GM12878 (cell line): Measurements from ENCODE around the gene CPHXL2. TPM values are rescaled to one million over a fixed set of nuclear protein-coding genes. Genes with fewer than 3 reads are reported as not detected.
A peak's percentile ranks its signal among the peaks of the same experiment; 100 is the strongest.

Source experiments
- BCL11A ChIP-seq: IDR thresholded peaks from 2 replicates; pipeline ENCODE4 v1.6.1; 2011; ENCODE audit warnings: low read depth, low read length
- BMI1 ChIP-seq: fragments of 450-650 bp; IDR thresholded peaks from 2 replicates; pipeline ENCODE4 v1.6.1; 2016; ENCODE audit warnings: mild to moderate bottlenecking, moderate library complexity, borderline replicate concordance
- CHD1 ChIP-seq: IDR thresholded peaks from 2 replicates; pipeline ENCODE4 v1.6.1; 2012; ENCODE audit warnings: low read depth, low read length, improper control_type of control experiment
- FOXM1 ChIP-seq: IDR thresholded peaks from 2 replicates; pipeline ENCODE4 v1.6.1; 2012; ENCODE audit warnings: low read depth, mild to moderate bottlenecking, inconsistent platforms, low read length, moderate library complexity
- GATAD2B ChIP-seq: fragments of 450-650 bp; conservative IDR thresholded peaks from 2 replicates; pipeline ENCODE4 v1.6.1; 2017; ENCODE audit warnings: low read depth, mild to moderate bottlenecking, moderate library complexity
- HDAC2 ChIP-seq: fragments of 200-600 bp; sonication (generic); IDR thresholded peaks from 2 replicates; pipeline ENCODE4 v1.6.1; 2017
- IKZF1 ChIP-seq: fragments of 450-650 bp; conservative IDR thresholded peaks from 2 replicates; pipeline ENCODE4 v1.6.1; 2017; ENCODE audit warnings: antibody characterized with exemption, mild to moderate bottlenecking
- JUND ChIP-seq: IDR thresholded peaks from 2 replicates; pipeline ENCODE4 v1.6.1; 2012; ENCODE audit warnings: low read depth, mild to moderate bottlenecking, low read length, improper control_type of control experiment, moderate library complexity
- KAT2A ChIP-seq: conservative IDR thresholded peaks from 2 replicates; pipeline ENCODE4 v1.6.1; 2011; ENCODE audit warnings: low read depth, low read length; ENCODE audit not compliant: control insufficient read depth
- KLF5 ChIP-seq: fragments of 450-650 bp; IDR thresholded peaks from 2 replicates; pipeline ENCODE4 v1.6.1; 2014; ENCODE audit warnings: mild to moderate bottlenecking; ENCODE audit not compliant: partially characterized antibody
- MEF2B ChIP-seq: fragments of 450-650 bp; IDR thresholded peaks from 2 replicates; pipeline ENCODE4 v1.6.1; 2018; ENCODE audit warnings: mild to moderate bottlenecking, moderate library complexity; ENCODE audit not compliant: partially characterized antibody, poor library complexity, severe bottlenecking
- NR2C2 ChIP-seq: IDR thresholded peaks from 2 replicates; pipeline ENCODE4 v1.6.1; 2011; ENCODE audit warnings: borderline replicate concordance, low read depth; ENCODE audit not compliant: control insufficient read depth, insufficient read length
- POLR2AphosphoS5 ChIP-seq: IDR thresholded peaks from 2 replicates; pipeline ENCODE4 v1.6.1; 2011; ENCODE audit warnings: mild to moderate bottlenecking, low read length, inconsistent platforms
- RELA ChIP-seq: fragments of 450-650 bp; IDR thresholded peaks from 2 replicates; pipeline ENCODE4 v1.8.0; 2014; ENCODE audit warnings: borderline replicate concordance; ENCODE audit not compliant: partially characterized antibody
- REST ChIP-seq: IDR thresholded peaks from 2 replicates; pipeline ENCODE4 v1.6.1; 2012; ENCODE audit warnings: mild to moderate bottlenecking, low read depth, low read length
- SMAD5 ChIP-seq: IDR thresholded peaks from 2 replicates; pipeline ENCODE4 v1.6.1; 2016; ENCODE audit warnings: antibody characterized with exemption, low read depth
- SMARCA5 ChIP-seq: fragments of 450-650 bp; IDR thresholded peaks from 2 replicates; pipeline ENCODE4 v1.6.1; 2017; ENCODE audit warnings: mild to moderate bottlenecking
- SREBF2 ChIP-seq: IDR thresholded peaks from 2 replicates; pipeline ENCODE4 v1.6.1; 2012; ENCODE audit warnings: mild to moderate bottlenecking, low read length
- USF2 ChIP-seq: IDR thresholded peaks from 2 replicates; pipeline ENCODE4 v1.6.1; 2011; ENCODE audit warnings: low read depth, low read length, improper control_type of control experiment, borderline replicate concordance
- ZNF24 ChIP-seq: fragments of 450-650 bp; IDR thresholded peaks from 2 replicates; pipeline ENCODE4 v1.6.1; 2017; ENCODE audit warnings: antibody characterized with exemption, mild to moderate bottlenecking
- ZNF274 ChIP-seq: IDR thresholded peaks from one replicate; pipeline ENCODE4 v1.8.0; 2011; ENCODE audit not compliant: insufficient read length, insufficient read depth
- polyA plus RNA-seq, 11 experiments: library from polyadenylated mRNA; depleted of rRNA in 4 of 11; unstranded in 6 of 11; stranded (reverse) in 5 of 11; fragments of >200 nt; fragmentation: Nextera tagmentation in 4 of 11; fragmentation: Illumina TruSeq in 1 of 11; extraction: Ambion mirVana in 4 of 11; extraction: Trizol in 1 of 11; gene quantifications; 1 replicate in 1 of 11; 2 replicates in 10 of 11; pipeline versions ENCODE4 v1.2.1 to v1.2.3, GENCODE V29; 2011 to 2016; ENCODE audit warnings: inconsistent platforms in 2 of 11, missing spikeins in 2 of 11, low read depth in 1 of 11
- total RNA-seq, 4 experiments: library from RNA; depleted of rRNA in 3 of 4; stranded (reverse); fragments of >200 nt in 3 of 4; fragmentation: Illumina TruSeq in 1 of 4; extraction: Trizol in 1 of 4; gene quantifications; 2 replicates each; pipeline versions ENCODE4 v1.2.1 to v1.2.3, GENCODE V29; 2013 to 2021
- TF ChIP-seq, protein P1 (sequence below): fragments of 150-350 bp; IDR thresholded peaks from 2 replicates; pipeline ENCODE4 v1.6.1; 2016; ENCODE audit warnings: low read depth, low read length
- TF ChIP-seq, protein P2 (sequence below): IDR thresholded peaks from 2 replicates; pipeline ENCODE4 v1.6.1; 2011; ENCODE audit warnings: borderline replicate concordance, low read depth, mild to moderate bottlenecking, moderate library complexity, mixed read lengths, low read length; ENCODE audit not compliant: insufficient read depth; ENCODE audit errors: extremely low read length

Gene CPHXL2
- total and polyA plus RNA-seq, 10 of the 15 experiments (the other 5 are each of a cell fraction or from before 2014, with no cell fraction given) = not detected

GRCh38 chr16:75647492-75648264 is 29.1 kb downstream of the CPHXL2 start, which contains the start of the genes KARS1 and TERF2IP (continued):
- TF ChIP-seq REST (no peak), SREBF2 (no peak), USF2 (no peak), BCL11A (no peak), KAT2A (no peak), ZNF274 (no peak), POLR2AphosphoS5 (peak; percentile 98), GATAD2B (peak; percentile 60), BMI1 (no peak), CHD1 (peak; percentile 61; the same call in 1 of the 2 replicates), NR2C2 (no peak), IKZF1 (peak; percentile 64; the same call in 1 of the 2 replicates), SMARCA5 (peak; percentile 41; the same call in 1 of the 2 replicates), SMAD5 (peak; percentile 91), RELA (no peak), HDAC2 (no peak; the same call in 1 of the 2 replicates), FOXM1 (no peak), KLF5 (peak; percentile 31), ZNF24 (no peak), JUND (0 out of 2 replicates have a peak, but pooled peaks have one; percentile 4), MEF2B (no peak)
- TF ChIP-seq, protein P1, sequence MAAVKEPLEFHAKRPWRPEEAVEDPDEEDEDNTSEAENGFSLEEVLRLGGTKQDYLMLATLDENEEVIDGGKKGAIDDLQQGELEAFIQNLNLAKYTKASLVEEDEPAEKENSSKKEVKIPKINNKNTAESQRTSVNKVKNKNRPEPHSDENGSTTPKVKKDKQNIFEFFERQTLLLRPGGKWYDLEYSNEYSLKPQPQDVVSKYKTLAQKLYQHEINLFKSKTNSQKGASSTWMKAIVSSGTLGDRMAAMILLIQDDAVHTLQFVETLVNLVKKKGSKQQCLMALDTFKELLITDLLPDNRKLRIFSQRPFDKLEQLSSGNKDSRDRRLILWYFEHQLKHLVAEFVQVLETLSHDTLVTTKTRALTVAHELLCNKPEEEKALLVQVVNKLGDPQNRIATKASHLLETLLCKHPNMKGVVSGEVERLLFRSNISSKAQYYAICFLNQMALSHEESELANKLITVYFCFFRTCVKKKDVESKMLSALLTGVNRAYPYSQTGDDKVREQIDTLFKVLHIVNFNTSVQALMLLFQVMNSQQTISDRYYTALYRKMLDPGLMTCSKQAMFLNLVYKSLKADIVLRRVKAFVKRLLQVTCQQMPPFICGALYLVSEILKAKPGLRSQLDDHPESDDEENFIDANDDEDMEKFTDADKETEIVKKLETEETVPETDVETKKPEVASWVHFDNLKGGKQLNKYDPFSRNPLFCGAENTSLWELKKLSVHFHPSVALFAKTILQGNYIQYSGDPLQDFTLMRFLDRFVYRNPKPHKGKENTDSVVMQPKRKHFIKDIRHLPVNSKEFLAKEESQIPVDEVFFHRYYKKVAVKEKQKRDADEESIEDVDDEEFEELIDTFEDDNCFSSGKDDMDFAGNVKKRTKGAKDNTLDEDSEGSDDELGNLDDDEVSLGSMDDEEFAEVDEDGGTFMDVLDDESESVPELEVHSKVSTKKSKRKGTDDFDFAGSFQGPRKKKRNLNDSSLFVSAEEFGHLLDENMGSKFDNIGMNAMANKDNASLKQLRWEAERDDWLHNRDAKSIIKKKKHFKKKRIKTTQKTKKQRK = no peak
- TF ChIP-seq, protein P2, sequence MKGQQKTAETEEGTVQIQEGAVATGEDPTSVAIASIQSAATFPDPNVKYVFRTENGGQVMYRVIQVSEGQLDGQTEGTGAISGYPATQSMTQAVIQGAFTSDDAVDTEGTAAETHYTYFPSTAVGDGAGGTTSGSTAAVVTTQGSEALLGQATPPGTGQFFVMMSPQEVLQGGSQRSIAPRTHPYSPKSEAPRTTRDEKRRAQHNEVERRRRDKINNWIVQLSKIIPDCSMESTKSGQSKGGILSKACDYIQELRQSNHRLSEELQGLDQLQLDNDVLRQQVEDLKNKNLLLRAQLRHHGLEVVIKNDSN = no peak
